HCT116 (cell line): ENCODE data around the gene GBF1. TPM values are rescaled to one million over a fixed set of nuclear protein-coding genes. Genes with fewer than 3 reads are reported as not detected.

ENCODE experiments used
- ATAC-seq: fragments of 200-7000 bp; cut with Tn5 transposase; 2 replicates; pipeline ENCODE4 v1.9.1; 2020; ENCODE audit warnings: mild to moderate bottlenecking, moderate library complexity
- BruUV-seq: library from RNA; stranded (reverse); fragments of 400-500 nt; replicated peaks from 2 replicates; lab custom pipeline; 2021; lab: Mats Ljungman, UMichigan
- CTCF ChIA-PET: fragments of 300-600 bp; sonication (Branson Sonifier 250); formaldehyde crosslinking; loops from one replicate; lab custom pipeline; 2021; ENCODE audit warnings: antibody characterized with exemption; lab: Charles Lee
- POLR2A ChIA-PET: fragments of 300-600, 350-600 bp; sonication (Branson Sonifier 250); formaldehyde crosslinking; loops from one replicate; lab custom pipeline; 2021; ENCODE audit warnings: antibody characterized with exemption; lab: Charles Lee
- RAD21 ChIA-PET, 2 experiments: fragments of 300-600 bp; sonication (Branson Sonifier 250); formaldehyde crosslinking; loops; one replicate each; lab custom pipeline; 2023; ENCODE audit warnings: low total read pairs in 2 of 2; ENCODE audit not compliant: uncharacterized antibody in 2 of 2, unreplicated experiment in 2 of 2, low non-redundant PET in 1 of 2; lab: Charles Lee
- DNase-seq: peaks from one replicate; pipeline ENCODE4 v3.0.0-alpha.2; 2010; ENCODE audit warnings: low read depth, low spot score
- H2AFZ ChIP-seq: fragments of 200-600 bp; shearing (Covaris generic), sonication (generic); 2 replicates; pipeline ENCODE4 v1.6.1; 2017; ENCODE audit warnings: low read depth, mixed run types, mixed read lengths, antibody characterized with exemption, low read length; ENCODE audit not compliant: poor library complexity, severe bottlenecking
- H3K27ac ChIP-seq: 2 replicates; pipeline ENCODE4 v1.5.1; 2012; ENCODE audit warnings: low read depth, low read length
- H3K27me3 ChIP-seq: fragments of 200-600 bp; sonication (generic); 2 replicates; pipeline ENCODE4 v1.6.1; 2016; ENCODE audit warnings: mixed run types, low read length, mixed read lengths; ENCODE audit not compliant: insufficient read depth
- H3K36me3 ChIP-seq, 2 experiments: fragments of 200-500 bp in 1 of 2; fragments of 200-600 bp in 1 of 2; sonication (Bioruptor generic) in 1 of 2; sonication (generic) in 1 of 2; 2 replicates each; pipeline versions ENCODE4 v1.5.1 to v1.6.1; 2014 to 2016; ENCODE audit warnings: low read length in 2 of 2, inconsistent platforms in 1 of 2, mixed read lengths in 1 of 2, mixed run types in 1 of 2; ENCODE audit not compliant: insufficient read depth in 2 of 2, control insufficient read depth in 1 of 2
- H3K4me1 ChIP-seq, 2 experiments: fragments of 200-600 bp in 1 of 2; sonication (generic) in 1 of 2; 2 replicates each; pipeline versions ENCODE4 v1.5.1 to v1.6.1; 2012 to 2017; ENCODE audit warnings: low read length in 2 of 2, inconsistent platforms in 1 of 2, mild to moderate bottlenecking in 1 of 2, mixed read lengths in 1 of 2, mixed run types in 1 of 2, moderate library complexity in 1 of 2; ENCODE audit not compliant: insufficient read depth in 2 of 2, control insufficient read depth in 1 of 2
- H3K4me2 ChIP-seq: fragments of 200-600 bp; sonication (generic); 2 replicates; pipeline ENCODE4 v1.6.1; 2017; ENCODE audit warnings: mixed run types, low read length, mixed read lengths
- H3K4me3 ChIP-seq, 2 experiments: fragments of 200-600 bp in 1 of 2; sonication (generic) in 1 of 2; replicated peaks in 1 of 2; 2 replicates each; pipeline ENCODE4 v1.5.1; 2011 to 2016; ENCODE audit warnings: low read length in 2 of 2, control low read depth in 1 of 2, low read depth in 1 of 2, mild to moderate bottlenecking in 1 of 2, mixed read lengths in 1 of 2, mixed run types in 1 of 2
- H3K79me2 ChIP-seq: fragments of 200-600 bp; sonication (generic); 2 replicates; pipeline ENCODE4 v1.6.1; 2017; ENCODE audit warnings: mild to moderate bottlenecking, mixed run types, low read length, moderate library complexity, mixed read lengths; ENCODE audit not compliant: insufficient read depth
- H3K9ac ChIP-seq: fragments of 200-600 bp; sonication (generic); 2 replicates; pipeline ENCODE4 v1.6.1; 2016; ENCODE audit warnings: low read length, mixed read lengths
- H3K9me2 ChIP-seq: fragments of 200-600 bp; sonication (generic), shearing (Covaris generic); 2 replicates; pipeline ENCODE4 v1.6.1; 2017; ENCODE audit warnings: mixed run types, mild to moderate bottlenecking, moderate library complexity; ENCODE audit not compliant: insufficient read depth
- H3K9me3 ChIP-seq, 2 experiments: fragments of 200-500 bp in 1 of 2; fragments of 200-600 bp in 1 of 2; sonication (Bioruptor generic) in 1 of 2; sonication (generic) in 1 of 2; 2 replicates each; pipeline ENCODE4 v1.6.1; 2014 to 2017; ENCODE audit warnings: low read length in 2 of 2, mixed read lengths in 2 of 2, inconsistent platforms in 1 of 2, low read depth in 1 of 2, mild to moderate bottlenecking in 1 of 2, mixed run types in 1 of 2, moderate library complexity in 1 of 2; ENCODE audit not compliant: control insufficient read depth in 1 of 2, insufficient read depth in 1 of 2
- H4K20me1 ChIP-seq: fragments of 200-600 bp; sonication (generic), shearing (Covaris generic); 2 replicates; pipeline ENCODE4 v1.6.1; 2017; ENCODE audit warnings: mixed run types, mild to moderate bottlenecking, moderate library complexity; ENCODE audit not compliant: insufficient read depth
- CBX3 ChIP-seq: IDR thresholded peaks from 2 replicates; pipeline ENCODE4 v1.6.1; 2012; ENCODE audit warnings: low read depth
- ELF1 ChIP-seq: IDR thresholded peaks from 2 replicates; pipeline ENCODE4 v1.6.1; 2012; ENCODE audit warnings: low read depth, borderline replicate concordance
- JUND ChIP-seq: IDR thresholded peaks from 2 replicates; pipeline ENCODE4 v1.6.1; 2012
- REST ChIP-seq: IDR thresholded peaks from 2 replicates; pipeline ENCODE4 v1.6.1; 2012; ENCODE audit warnings: low read depth
- SP1 ChIP-seq: IDR thresholded peaks from 2 replicates; pipeline ENCODE4 v1.6.1; 2012; ENCODE audit warnings: low read depth
- YY1 ChIP-seq: IDR thresholded peaks from 2 replicates; pipeline ENCODE4 v1.6.1; 2011; ENCODE audit warnings: low read length, low read depth, moderate library complexity, mild to moderate bottlenecking; ENCODE audit not compliant: insufficient replicate concordance; ENCODE audit errors: extremely low read depth
- intact Hi-C: fragments of 100-400 bp; cut with micrococcal nuclease; formaldehyde crosslinking; loops from 2 replicates; pipeline ENCODE4 v1.10.0; 2022
- total RNA-seq: library from RNA; stranded (reverse); gene quantifications from one replicate; pipeline ENCODE4 v1.2.1, GENCODE V29; 2021; ENCODE audit not compliant: unreplicated experiment
- TF ChIP-seq, protein P1 (sequence below): IDR thresholded peaks from 2 replicates; pipeline ENCODE4 v1.6.1; 2011; ENCODE audit warnings: mild to moderate bottlenecking, low read length, moderate library complexity; ENCODE audit not compliant: insufficient replicate concordance; ENCODE audit errors: extremely low read depth
- TF ChIP-seq, protein P2 (sequence below): IDR thresholded peaks from 2 replicates; pipeline ENCODE4 v1.6.1; 2012

Gene GBF1
- total RNA-seq, 1 experiment from 2014 or later: 58.9 TPM

DNA sequence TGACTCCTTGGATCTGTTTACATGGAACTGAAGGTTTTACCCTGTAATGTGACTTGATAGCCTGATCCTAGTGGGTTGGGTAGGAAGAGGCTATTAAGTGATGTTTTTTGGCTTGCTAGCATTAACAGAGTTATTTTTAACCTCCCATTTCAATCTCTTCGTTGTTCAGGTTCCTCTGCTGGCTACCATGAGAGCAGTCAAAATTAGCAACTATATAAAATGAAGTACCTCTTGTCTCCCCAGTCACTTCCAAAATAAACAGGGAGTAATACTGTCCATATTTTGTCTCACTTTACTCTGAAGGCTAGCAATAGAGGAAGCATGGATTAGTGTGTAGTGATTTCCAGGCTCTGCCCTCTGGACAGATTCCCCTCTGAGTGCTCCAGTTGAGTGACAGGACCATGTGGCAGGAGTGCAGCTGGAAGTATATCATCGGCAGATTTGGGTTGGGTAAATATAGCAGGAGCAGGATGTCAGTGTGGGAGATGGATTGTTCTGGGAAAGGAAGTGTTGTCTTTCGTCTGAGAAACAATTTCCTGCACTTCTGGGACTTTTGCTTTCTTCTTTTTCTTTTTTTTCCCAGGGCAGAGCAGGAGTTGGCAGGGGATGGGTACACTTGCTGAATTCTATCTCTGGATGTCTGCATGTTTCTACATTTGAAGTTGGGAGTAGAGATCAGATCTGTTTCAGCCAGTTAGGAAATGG lies 35.2 kb downstream of the GBF1 start:
- TF ChIP-seq YY1: no peak
- no peak for TF ChIP-seq CBX3
- no peak for TF ChIP-seq REST
- H3K9ac ChIP-seq: no peak overlapping the region
- H3K79me2 ChIP-seq: peaks cover 65% of the 10 kb centered on the region
- POLR2A ChIA-PET: no interaction called here
- H3K9me2 ChIP-seq: no peaks in the 10 kb centered on the region
- RAD21 ChIA-PET: no interaction called here
- peaks cover 24% of the 10 kb centered on the region; the same call in 1 of the 2 replicates for H4K20me1 ChIP-seq
- H2AFZ ChIP-seq: no peak overlapping the region
- H3K27me3 ChIP-seq: no peaks in the 10 kb centered on the region
- ATAC-seq (no peak), DNase-seq (no peak)
- no peak overlapping the region for H3K4me2 ChIP-seq
- no peak overlapping the region for H3K27ac ChIP-seq
- intact Hi-C loops: no loop called here
- no peaks in the 10 kb centered on the region for H3K4me1 ChIP-seq
- no peaks in the 10 kb centered on the region for H3K36me3 ChIP-seq
- CTCF ChIA-PET: no interaction called here
- no peak overlapping the region for H3K4me3 ChIP-seq
- no peaks in the 10 kb centered on the region for H3K9me3 ChIP-seq
- no TSS peak for BruUV-seq

- DNase-seq (no peak), ATAC-seq (no peak)
- H3K36me3 ChIP-seq: no peaks in the 10 kb centered on the region
- intact Hi-C loops: no loop called here
- no peaks in the 10 kb centered on the region for H3K27me3 ChIP-seq
- no peaks in the 10 kb centered on the region for H3K9me3 ChIP-seq
- ChIA-PET CTCF (no interaction called here), POLR2A (interaction anchor here (1.1 kb wide), 1 partner anchor 36 kb away, joined by 3 read pairs; the partner anchor contains the start of gene GBF1), RAD21 (no interaction called here)
- no peak overlapping the region for H2AFZ ChIP-seq
- H3K9ac ChIP-seq: no peak overlapping the region
- H3K4me3 ChIP-seq: no peak overlapping the region
- peaks cover 69% of the 10 kb centered on the region for H3K79me2 ChIP-seq
- peaks cover 24% of the 10 kb centered on the region; the same call in 1 of the 2 replicates for H4K20me1 ChIP-seq
- H3K27ac ChIP-seq: no peak overlapping the region
- no peak overlapping the region for H3K4me2 ChIP-seq
- no peaks in the 10 kb centered on the region for H3K4me1 ChIP-seq
- H3K9me2 ChIP-seq: no peaks in the 10 kb centered on the region
- BruUV-seq: no TSS peak
- TF ChIP-seq, protein P1, sequence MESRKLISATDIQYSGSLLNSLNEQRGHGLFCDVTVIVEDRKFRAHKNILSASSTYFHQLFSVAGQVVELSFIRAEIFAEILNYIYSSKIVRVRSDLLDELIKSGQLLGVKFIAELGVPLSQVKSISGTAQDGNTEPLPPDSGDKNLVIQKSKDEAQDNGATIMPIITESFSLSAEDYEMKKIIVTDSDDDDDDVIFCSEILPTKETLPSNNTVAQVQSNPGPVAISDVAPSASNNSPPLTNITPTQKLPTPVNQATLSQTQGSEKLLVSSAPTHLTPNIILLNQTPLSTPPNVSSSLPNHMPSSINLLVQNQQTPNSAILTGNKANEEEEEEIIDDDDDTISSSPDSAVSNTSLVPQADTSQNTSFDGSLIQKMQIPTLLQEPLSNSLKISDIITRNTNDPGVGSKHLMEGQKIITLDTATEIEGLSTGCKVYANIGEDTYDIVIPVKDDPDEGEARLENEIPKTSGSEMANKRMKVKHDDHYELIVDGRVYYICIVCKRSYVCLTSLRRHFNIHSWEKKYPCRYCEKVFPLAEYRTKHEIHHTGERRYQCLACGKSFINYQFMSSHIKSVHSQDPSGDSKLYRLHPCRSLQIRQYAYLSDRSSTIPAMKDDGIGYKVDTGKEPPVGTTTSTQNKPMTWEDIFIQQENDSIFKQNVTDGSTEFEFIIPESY: no peak
- TF ChIP-seq SP1: no peak
- no peak for TF ChIP-seq REST
- no peak for TF ChIP-seq ELF1
- no peak for TF ChIP-seq JUND
- no peak for TF ChIP-seq CBX3
- TF ChIP-seq, protein P2, sequence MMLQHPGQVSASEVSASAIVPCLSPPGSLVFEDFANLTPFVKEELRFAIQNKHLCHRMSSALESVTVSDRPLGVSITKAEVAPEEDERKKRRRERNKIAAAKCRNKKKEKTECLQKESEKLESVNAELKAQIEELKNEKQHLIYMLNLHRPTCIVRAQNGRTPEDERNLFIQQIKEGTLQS: no peak
Observed at GRCh38 chr10:102281102-102281487, 35.8 kb downstream of the GBF1 start.
